ENCODE results near the gene ZBTB20. TPM values are rescaled to one million over a fixed set of nuclear protein-coding genes. Genes with fewer than 3 reads are reported as not detected.

ZBTB20 gene
- polyA plus RNA-seq, 1 of the 3 experiments (the other 2 are of a cell fraction): 0.43 TPM

DNA sequence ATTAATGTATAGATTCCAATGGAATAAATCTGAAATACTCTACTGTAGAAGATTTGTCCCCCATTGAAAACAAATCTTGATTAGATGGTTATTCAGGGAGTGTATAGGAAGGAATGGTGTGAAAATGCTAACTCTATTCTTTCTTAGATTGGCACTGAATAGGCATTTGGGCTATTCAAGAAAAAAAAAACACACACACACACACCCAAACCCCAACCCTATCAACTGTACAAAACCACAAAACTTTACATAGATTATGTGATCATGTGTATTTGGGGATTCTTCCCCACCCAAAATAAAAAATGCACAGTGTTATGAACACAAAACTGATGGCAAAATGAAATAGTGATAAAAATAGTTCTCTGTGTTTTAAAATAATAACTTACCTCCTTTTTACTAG, 791.4 kb downstream of the ZBTB20 start:
- Histone ChIP-seq H2AFZ (ENCODE audit: low read depth) (no peak overlapping the region), H3K9me2 (no peaks in the 10 kb centered on the region), H3F3A (replicated peaks; ENCODE audit: insufficient read depth) (no peaks in the 10 kb centered on the region), H3K4me3 (ENCODE audit: low read depth in 2 of 2, low read length in 1 of 2) (no peak overlapping the region), H3K36me3 (replicated peaks in 1 of 2; ENCODE audit: control insufficient read depth in 1 of 2, insufficient read depth in 2 of 2, low read length in 1 of 2) (peaks cover 0 to 3% of the 10 kb centered on the region in 2 experiments), H3K79me2 (ENCODE audit: insufficient read depth) (no peaks in the 10 kb centered on the region), H3K4me1 (ENCODE audit: control insufficient read depth in 1 of 2, insufficient read depth in 2 of 2, low read depth in 1 of 2, low read length in 1 of 2) (no peaks in the 10 kb centered on the region), H4K20me1 (ENCODE audit: insufficient read depth) (no peaks in the 10 kb centered on the region), H3K27me3 (ENCODE audit: insufficient read depth) (no peaks in the 10 kb centered on the region), H3K9me3 (no peaks in the 10 kb centered on the region), H3K27ac (ENCODE audit: low read depth in 2 of 2, low read length in 1 of 2) (no peak overlapping the region), H3K9ac (no peak overlapping the region), H3K4me2 (no peak overlapping the region)
- POLR2A ChIA-PET: no interaction called here
- DNase-seq: no peak
- CTCF ChIA-PET: no interaction called here
- no peak for TF ChIP-seq CHD2 (IDR thresholded peaks at IDR 0.05; ENCODE audit: low read length, partially characterized antibody)
- TF ChIP-seq, protein P1, sequence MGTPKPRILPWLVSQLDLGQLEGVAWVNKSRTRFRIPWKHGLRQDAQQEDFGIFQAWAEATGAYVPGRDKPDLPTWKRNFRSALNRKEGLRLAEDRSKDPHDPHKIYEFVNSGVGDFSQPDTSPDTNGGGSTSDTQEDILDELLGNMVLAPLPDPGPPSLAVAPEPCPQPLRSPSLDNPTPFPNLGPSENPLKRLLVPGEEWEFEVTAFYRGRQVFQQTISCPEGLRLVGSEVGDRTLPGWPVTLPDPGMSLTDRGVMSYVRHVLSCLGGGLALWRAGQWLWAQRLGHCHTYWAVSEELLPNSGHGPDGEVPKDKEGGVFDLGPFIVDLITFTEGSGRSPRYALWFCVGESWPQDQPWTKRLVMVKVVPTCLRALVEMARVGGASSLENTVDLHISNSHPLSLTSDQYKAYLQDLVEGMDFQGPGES (IDR thresholded peaks at IDR 0.05; ENCODE audit: low read depth, low read length): no peak
- TF ChIP-seq, protein P2, sequence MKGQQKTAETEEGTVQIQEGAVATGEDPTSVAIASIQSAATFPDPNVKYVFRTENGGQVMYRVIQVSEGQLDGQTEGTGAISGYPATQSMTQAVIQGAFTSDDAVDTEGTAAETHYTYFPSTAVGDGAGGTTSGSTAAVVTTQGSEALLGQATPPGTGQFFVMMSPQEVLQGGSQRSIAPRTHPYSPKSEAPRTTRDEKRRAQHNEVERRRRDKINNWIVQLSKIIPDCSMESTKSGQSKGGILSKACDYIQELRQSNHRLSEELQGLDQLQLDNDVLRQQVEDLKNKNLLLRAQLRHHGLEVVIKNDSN (IDR thresholded peaks at IDR 0.05; ENCODE audit: borderline replicate concordance, low read depth): no peak
- TF ChIP-seq, protein P3, sequence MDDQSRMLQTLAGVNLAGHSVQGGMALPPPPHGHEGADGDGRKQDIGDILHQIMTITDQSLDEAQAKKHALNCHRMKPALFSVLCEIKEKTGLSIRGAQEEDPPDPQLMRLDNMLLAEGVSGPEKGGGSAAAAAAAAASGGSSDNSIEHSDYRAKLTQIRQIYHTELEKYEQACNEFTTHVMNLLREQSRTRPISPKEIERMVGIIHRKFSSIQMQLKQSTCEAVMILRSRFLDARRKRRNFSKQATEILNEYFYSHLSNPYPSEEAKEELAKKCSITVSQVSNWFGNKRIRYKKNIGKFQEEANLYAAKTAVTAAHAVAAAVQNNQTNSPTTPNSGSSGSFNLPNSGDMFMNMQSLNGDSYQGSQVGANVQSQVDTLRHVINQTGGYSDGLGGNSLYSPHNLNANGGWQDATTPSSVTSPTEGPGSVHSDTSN (IDR thresholded peaks at IDR 0.05): no peak
- TF ChIP-seq, protein P4, sequence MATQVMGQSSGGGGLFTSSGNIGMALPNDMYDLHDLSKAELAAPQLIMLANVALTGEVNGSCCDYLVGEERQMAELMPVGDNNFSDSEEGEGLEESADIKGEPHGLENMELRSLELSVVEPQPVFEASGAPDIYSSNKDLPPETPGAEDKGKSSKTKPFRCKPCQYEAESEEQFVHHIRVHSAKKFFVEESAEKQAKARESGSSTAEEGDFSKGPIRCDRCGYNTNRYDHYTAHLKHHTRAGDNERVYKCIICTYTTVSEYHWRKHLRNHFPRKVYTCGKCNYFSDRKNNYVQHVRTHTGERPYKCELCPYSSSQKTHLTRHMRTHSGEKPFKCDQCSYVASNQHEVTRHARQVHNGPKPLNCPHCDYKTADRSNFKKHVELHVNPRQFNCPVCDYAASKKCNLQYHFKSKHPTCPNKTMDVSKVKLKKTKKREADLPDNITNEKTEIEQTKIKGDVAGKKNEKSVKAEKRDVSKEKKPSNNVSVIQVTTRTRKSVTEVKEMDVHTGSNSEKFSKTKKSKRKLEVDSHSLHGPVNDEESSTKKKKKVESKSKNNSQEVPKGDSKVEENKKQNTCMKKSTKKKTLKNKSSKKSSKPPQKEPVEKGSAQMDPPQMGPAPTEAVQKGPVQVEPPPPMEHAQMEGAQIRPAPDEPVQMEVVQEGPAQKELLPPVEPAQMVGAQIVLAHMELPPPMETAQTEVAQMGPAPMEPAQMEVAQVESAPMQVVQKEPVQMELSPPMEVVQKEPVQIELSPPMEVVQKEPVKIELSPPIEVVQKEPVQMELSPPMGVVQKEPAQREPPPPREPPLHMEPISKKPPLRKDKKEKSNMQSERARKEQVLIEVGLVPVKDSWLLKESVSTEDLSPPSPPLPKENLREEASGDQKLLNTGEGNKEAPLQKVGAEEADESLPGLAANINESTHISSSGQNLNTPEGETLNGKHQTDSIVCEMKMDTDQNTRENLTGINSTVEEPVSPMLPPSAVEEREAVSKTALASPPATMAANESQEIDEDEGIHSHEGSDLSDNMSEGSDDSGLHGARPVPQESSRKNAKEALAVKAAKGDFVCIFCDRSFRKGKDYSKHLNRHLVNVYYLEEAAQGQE (IDR thresholded peaks at IDR 0.05; ENCODE audit: low read depth, low read length): no peak
- no peak for TF ChIP-seq SMC3 (IDR thresholded peaks at IDR 0.05; ENCODE audit: low read depth, low read length)
- TF ChIP-seq POLR2AphosphoS5 (IDR thresholded peaks at IDR 0.05; ENCODE audit: low read depth, low read length): no peak
- TF ChIP-seq TCF12 (IDR thresholded peaks at IDR 0.05): no peak

DNA sequence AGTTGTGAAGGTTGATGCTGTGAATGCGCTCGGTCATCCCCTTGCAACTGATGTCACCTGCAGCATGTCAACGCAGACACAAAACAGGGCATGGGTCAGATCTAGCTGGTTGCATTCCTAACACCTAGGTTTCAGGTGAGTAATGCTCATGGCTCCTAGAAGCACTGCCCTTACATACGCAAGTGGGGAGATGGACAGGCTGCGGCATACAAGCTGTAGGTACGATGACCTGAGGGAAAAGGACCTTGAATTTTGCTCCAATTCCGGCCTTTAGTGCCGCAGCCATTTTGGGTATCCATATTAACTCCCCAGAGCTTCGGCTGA, 795.3 kb downstream of the ZBTB20 start:
- H2AFZ ChIP-seq (ENCODE audit: low read depth): no peak overlapping the region
- no peaks in the 10 kb centered on the region for H3K9me2 ChIP-seq
- peaks cover 0 to 19% of the 10 kb centered on the region in 2 experiments for H3K36me3 ChIP-seq (replicated peaks in 1 of 2; ENCODE audit: control insufficient read depth in 1 of 2, insufficient read depth in 2 of 2, low read length in 1 of 2)
- H3K27ac ChIP-seq (ENCODE audit: low read depth in 2 of 2, low read length in 1 of 2): no peak overlapping the region
- no peak for DNase-seq
- H3F3A ChIP-seq (replicated peaks; ENCODE audit: insufficient read depth): no peaks in the 10 kb centered on the region
- CTCF ChIA-PET: interaction anchor here (1.3 to 2.1 kb wide), 2 partner anchors 12 to 67 kb away, joined by 3 to 12 read pairs; no protein-coding TSS in a partner anchor
- no peak overlapping the region for H3K4me3 ChIP-seq (ENCODE audit: low read depth in 2 of 2, low read length in 1 of 2)
- no peaks in the 10 kb centered on the region for H3K4me1 ChIP-seq (ENCODE audit: control insufficient read depth in 1 of 2, insufficient read depth in 2 of 2, low read depth in 1 of 2, low read length in 1 of 2)
- no peaks in the 10 kb centered on the region for H4K20me1 ChIP-seq (ENCODE audit: insufficient read depth)
- no peaks in the 10 kb centered on the region for H3K27me3 ChIP-seq (ENCODE audit: insufficient read depth)
- no peaks in the 10 kb centered on the region for H3K9me3 ChIP-seq
- H3K4me2 ChIP-seq: no peak overlapping the region
- TF ChIP-seq RAD21 (IDR thresholded peaks at IDR 0.05; ENCODE audit: low read length) (no peak), TAF1 (IDR thresholded peaks at IDR 0.05; ENCODE audit: borderline replicate concordance, low read depth, low read length) (no peak), POLR2AphosphoS5 (IDR thresholded peaks at IDR 0.05; ENCODE audit: low read depth, low read length) (no peak), ELF1 (IDR thresholded peaks at IDR 0.05) (no peak), FOXM1 (IDR thresholded peaks at IDR 0.05; ENCODE audit: low read depth) (no peak), TCF12 (IDR thresholded peaks at IDR 0.05) (no peak), MEF2A (IDR thresholded peaks at IDR 0.05; ENCODE audit: borderline replicate concordance, low read depth) (no peak), GABPA (IDR thresholded peaks at IDR 0.05; ENCODE audit: low read depth) (no peak), YY1 (IDR thresholded peaks at IDR 0.05; ENCODE audit: low read depth) (no peak), MXI1 (IDR thresholded peaks at IDR 0.05; ENCODE audit: low read depth, low read length) (no peak)
- TF ChIP-seq, protein P1 (IDR thresholded peaks at IDR 0.05; ENCODE audit: low read depth, low read length): no peak
- TF ChIP-seq, protein P2 (IDR thresholded peaks at IDR 0.05; ENCODE audit: borderline replicate concordance, low read depth): no peak
- TF ChIP-seq, protein P5, sequence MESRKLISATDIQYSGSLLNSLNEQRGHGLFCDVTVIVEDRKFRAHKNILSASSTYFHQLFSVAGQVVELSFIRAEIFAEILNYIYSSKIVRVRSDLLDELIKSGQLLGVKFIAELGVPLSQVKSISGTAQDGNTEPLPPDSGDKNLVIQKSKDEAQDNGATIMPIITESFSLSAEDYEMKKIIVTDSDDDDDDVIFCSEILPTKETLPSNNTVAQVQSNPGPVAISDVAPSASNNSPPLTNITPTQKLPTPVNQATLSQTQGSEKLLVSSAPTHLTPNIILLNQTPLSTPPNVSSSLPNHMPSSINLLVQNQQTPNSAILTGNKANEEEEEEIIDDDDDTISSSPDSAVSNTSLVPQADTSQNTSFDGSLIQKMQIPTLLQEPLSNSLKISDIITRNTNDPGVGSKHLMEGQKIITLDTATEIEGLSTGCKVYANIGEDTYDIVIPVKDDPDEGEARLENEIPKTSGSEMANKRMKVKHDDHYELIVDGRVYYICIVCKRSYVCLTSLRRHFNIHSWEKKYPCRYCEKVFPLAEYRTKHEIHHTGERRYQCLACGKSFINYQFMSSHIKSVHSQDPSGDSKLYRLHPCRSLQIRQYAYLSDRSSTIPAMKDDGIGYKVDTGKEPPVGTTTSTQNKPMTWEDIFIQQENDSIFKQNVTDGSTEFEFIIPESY (IDR thresholded peaks at IDR 0.05; ENCODE audit: borderline replicate concordance, low read depth): no peak
- POLR2A ChIA-PET: no interaction called here
- 95% methylated on average over 7 of the region's 9 CpGs for WGBS (ENCODE audit: low lambda C conversion rate)
- H3K79me2 ChIP-seq (ENCODE audit: insufficient read depth): no peaks in the 10 kb centered on the region
- no peak overlapping the region for H3K9ac ChIP-seq

All from SK-N-SH (cell line).